ENCODE data around the gene LATS2. TPM values are rescaled to one million over a fixed set of nuclear protein-coding genes. Genes with fewer than 3 reads are reported as not detected.

LATS2 gene
- total RNA-seq, 1 experiment from 2014 or later: 18.8 TPM

DNA sequence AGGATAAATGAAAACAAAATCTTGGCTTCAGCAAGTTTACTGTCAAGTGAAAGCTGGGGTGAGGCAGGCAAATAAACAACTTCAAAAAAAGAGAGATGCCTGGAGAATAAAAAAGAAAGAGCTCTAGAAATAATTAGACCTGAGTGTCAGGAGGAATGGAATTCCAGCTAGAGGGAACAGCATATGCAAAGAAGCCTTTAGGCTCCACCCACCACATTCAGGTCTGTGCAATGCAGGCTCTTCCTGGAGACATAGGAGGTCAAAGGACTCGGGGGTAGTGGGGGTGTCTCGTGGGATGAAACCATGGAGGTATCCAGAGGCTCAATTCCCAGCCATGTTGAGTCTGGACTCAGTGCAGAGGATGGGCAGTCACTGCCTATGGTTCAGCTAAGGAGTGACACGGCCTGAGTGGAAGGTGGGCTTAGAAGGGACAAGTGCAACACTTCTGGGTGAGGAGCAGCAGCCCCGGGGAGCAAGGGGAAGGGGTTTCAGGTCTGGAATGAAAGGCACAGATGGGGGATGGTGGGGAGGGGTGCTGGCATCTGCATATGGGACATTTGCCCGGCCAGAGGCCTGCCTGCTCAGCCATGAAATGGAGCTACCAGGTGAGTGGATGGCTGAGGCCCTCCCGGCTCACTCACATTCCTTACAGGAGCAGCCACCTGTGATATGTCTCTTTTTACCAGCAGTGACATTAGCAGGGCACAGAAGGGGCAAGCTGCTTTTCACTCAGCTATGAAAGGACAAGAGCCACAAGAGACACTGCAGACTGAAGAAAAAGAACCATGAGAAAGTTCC lies 12.3 kb downstream of the LATS2 start:
- intact Hi-C loops (cut with micrococcal nuclease): no loop called here
- H4K20me1 ChIP-seq (ENCODE audit: insufficient read depth): no peaks in the 10 kb centered on the region
- RAD21 ChIA-PET (ENCODE audit: low non-redundant PET in 1 of 2, low total read pairs in 2 of 2, uncharacterized antibody in 2 of 2, unreplicated experiment in 2 of 2): no interaction called here
- no peak for DNase-seq (ENCODE audit: low read depth, low spot score)
- CTCF ChIA-PET: no interaction called here
- no peak overlapping the region for H3K4me2 ChIP-seq (ENCODE audit: low read length)
- no peak overlapping the region for H3K27ac ChIP-seq (ENCODE audit: low read depth, low read length)
- no peaks in the 10 kb centered on the region for H3K9me2 ChIP-seq (ENCODE audit: insufficient read depth)
- ATAC-seq: no peak
- peaks cover 3 to 4% of the 10 kb centered on the region in 2 experiments; a peak in 1 of 4 replicates for H3K36me3 ChIP-seq (ENCODE audit: control insufficient read depth in 1 of 2, insufficient read depth in 2 of 2, low read length in 2 of 2)
- no peaks in the 10 kb centered on the region for H3K9me3 ChIP-seq (ENCODE audit: control insufficient read depth in 1 of 2, insufficient read depth in 1 of 2, low read depth in 1 of 2, low read length in 2 of 2)
- H3K9ac ChIP-seq (ENCODE audit: low read length): no peak overlapping the region
- no peaks in the 10 kb centered on the region for H3K4me1 ChIP-seq (ENCODE audit: control insufficient read depth in 1 of 2, insufficient read depth in 2 of 2, low read length in 2 of 2)
- no peak overlapping the region for H2AFZ ChIP-seq (ENCODE audit: low read depth, low read length, poor library complexity, severe bottlenecking)
- POLR2A ChIA-PET: no interaction called here
- no peak overlapping the region for H3K4me3 ChIP-seq (replicated peaks in 1 of 2; ENCODE audit: low read depth in 1 of 2, low read length in 2 of 2)
- TF ChIP-seq SP1 (IDR thresholded peaks at IDR 0.05; ENCODE audit: low read depth): no peak
- no peak for TF ChIP-seq EGR1 (IDR thresholded peaks at IDR 0.05; ENCODE audit: low read depth)
- no TSS peak for BruUV-seq (replicated peaks)
- H3K79me2 ChIP-seq (ENCODE audit: insufficient read depth, low read length): peaks cover 95% of the 10 kb centered on the region
- H3K27me3 ChIP-seq (ENCODE audit: insufficient read depth, low read length): no peaks in the 10 kb centered on the region

DNA sequence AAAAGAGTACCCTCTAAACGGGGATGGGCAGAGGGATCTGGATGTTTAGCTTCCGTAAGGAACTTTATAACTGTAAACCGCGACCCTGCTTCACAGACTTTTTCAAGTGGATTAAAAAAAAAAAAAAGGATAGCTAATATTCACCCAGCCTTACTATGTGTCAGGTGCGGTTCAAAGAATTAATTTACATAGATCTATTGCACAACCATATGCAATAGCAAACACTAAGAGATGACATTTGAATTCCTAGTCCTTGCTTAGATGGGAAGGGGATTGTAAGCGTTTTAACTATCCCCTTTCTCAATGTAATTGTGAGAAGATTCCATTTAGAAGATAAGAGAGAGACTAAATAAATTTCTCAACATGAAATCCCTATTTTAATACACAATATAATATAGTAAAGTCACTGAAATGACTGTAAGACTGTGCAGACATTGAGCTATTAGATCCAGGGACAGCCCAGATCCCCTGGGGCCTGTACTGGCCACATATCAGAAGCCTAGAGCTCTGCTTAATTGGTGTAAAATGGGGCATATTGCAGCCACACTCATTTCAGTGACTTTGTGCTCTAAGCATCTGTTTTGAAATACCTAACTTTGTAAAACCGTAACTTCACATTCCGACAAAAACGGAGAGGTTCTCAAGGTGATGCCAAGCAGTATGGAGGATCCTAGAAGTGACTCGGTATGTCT lies 13.6 kb downstream of the LATS2 start:
- DNase-seq (ENCODE audit: low read depth, low spot score) (no peak), ATAC-seq (no peak)
- ChIA-PET POLR2A (no interaction called here), CTCF (no interaction called here), RAD21 (ENCODE audit: low non-redundant PET in 1 of 2, low total read pairs in 2 of 2, uncharacterized antibody in 2 of 2, unreplicated experiment in 2 of 2) (no interaction called here)
- H3K4me3 ChIP-seq (replicated peaks in 1 of 2; ENCODE audit: low read depth in 1 of 2, low read length in 2 of 2): no peak overlapping the region
- H3K27ac ChIP-seq (ENCODE audit: low read depth, low read length): no peak overlapping the region
- H3K4me1 ChIP-seq (ENCODE audit: control insufficient read depth in 1 of 2, insufficient read depth in 2 of 2, low read length in 2 of 2): no peaks in the 10 kb centered on the region
- no peak overlapping the region for H2AFZ ChIP-seq (ENCODE audit: low read depth, low read length, poor library complexity, severe bottlenecking)
- H3K9ac ChIP-seq (ENCODE audit: low read length): no peak overlapping the region
- H4K20me1 ChIP-seq (ENCODE audit: insufficient read depth): no peaks in the 10 kb centered on the region
- intact Hi-C loops (cut with micrococcal nuclease): no loop called here
- no peaks in the 10 kb centered on the region for H3K9me3 ChIP-seq (ENCODE audit: control insufficient read depth in 1 of 2, insufficient read depth in 1 of 2, low read depth in 1 of 2, low read length in 2 of 2)
- no peak overlapping the region for H3K4me2 ChIP-seq (ENCODE audit: low read length)
- no peaks in the 10 kb centered on the region for H3K27me3 ChIP-seq (ENCODE audit: insufficient read depth, low read length)
- BruUV-seq (replicated peaks): no TSS peak
- peaks cover 3 to 4% of the 10 kb centered on the region in 2 experiments; a peak in 1 of 4 replicates for H3K36me3 ChIP-seq (ENCODE audit: control insufficient read depth in 1 of 2, insufficient read depth in 2 of 2, low read length in 2 of 2)
- H3K9me2 ChIP-seq (ENCODE audit: insufficient read depth): no peaks in the 10 kb centered on the region
- peaks cover 96% of the 10 kb centered on the region for H3K79me2 ChIP-seq (ENCODE audit: insufficient read depth, low read length)
- no peak for TF ChIP-seq SRF (IDR thresholded peaks at IDR 0.05; ENCODE audit: low read depth)
- TF ChIP-seq ELF1 (IDR thresholded peaks at IDR 0.05; ENCODE audit: borderline replicate concordance, low read depth): no peak
- no peak for TF ChIP-seq JUND (IDR thresholded peaks at IDR 0.05)
- no peak for TF ChIP-seq POLR2AphosphoS5 (IDR thresholded peaks at IDR 0.05; ENCODE audit: low read depth, low read length)

Measured in HCT116 (cell line).